ENCODE data around the gene ZBTB9.

DNA sequence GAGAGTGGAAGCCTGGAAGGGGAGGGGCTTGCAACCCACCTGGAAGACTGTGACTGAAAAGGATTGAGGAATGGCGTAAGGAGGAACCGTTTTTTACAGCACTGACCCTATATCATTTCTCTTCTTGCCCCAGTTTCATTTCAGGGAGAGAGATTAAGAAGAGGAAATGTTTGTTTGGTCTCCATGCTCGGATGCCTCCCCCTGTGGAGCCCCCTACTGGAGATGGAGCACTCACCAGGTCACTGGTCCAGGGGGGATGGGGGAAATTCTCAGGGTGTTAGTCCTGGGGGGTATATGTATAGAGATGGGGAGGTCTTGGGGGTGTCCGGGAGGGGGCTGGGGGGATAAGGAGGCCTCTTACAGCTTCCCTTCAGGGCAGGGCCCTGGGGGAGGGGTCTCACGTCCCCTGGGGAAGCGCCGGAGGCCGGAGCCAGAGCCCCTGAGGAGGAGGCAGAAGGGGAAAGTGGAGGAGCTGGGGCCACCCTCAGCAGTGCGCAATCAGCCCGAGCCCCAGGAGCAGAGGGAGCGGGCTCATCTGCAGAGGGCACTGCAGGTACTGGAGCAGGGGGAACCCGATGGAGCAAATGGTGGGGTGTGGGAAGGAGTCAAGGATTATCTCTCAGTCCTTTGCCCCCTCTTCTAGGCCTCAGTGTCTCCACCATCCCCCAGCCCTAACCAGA lies 39.6 kb upstream of the ZBTB9 start:
- TF ChIP-seq, protein P1, sequence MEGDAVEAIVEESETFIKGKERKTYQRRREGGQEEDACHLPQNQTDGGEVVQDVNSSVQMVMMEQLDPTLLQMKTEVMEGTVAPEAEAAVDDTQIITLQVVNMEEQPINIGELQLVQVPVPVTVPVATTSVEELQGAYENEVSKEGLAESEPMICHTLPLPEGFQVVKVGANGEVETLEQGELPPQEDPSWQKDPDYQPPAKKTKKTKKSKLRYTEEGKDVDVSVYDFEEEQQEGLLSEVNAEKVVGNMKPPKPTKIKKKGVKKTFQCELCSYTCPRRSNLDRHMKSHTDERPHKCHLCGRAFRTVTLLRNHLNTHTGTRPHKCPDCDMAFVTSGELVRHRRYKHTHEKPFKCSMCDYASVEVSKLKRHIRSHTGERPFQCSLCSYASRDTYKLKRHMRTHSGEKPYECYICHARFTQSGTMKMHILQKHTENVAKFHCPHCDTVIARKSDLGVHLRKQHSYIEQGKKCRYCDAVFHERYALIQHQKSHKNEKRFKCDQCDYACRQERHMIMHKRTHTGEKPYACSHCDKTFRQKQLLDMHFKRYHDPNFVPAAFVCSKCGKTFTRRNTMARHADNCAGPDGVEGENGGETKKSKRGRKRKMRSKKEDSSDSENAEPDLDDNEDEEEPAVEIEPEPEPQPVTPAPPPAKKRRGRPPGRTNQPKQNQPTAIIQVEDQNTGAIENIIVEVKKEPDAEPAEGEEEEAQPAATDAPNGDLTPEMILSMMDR (IDR thresholded peaks at IDR 0.05): no peak
- TF ChIP-seq EP300 (IDR thresholded peaks at IDR 0.05): no peak

Data from esophagus muscularis mucosa (tissue), 3 donors.